HG03175 (cell line): ENCODE results near the gene KRTAP17-1.
"Not testable (repeated sequence)": the region's sequence is repeated elsewhere in the genome, so short reads cannot be mapped to it uniquely, and the experiment has no call there.

ENCODE experiments used
- ATAC-seq: cut with Tn5 transposase; IDR thresholded peaks from one replicate; pipeline ENCODE4 v1.9.1; 2021; ENCODE audit warnings: mild to moderate bottlenecking, moderate library complexity; ENCODE audit not compliant: unreplicated experiment

KRTAP17-1 gene

DNA sequence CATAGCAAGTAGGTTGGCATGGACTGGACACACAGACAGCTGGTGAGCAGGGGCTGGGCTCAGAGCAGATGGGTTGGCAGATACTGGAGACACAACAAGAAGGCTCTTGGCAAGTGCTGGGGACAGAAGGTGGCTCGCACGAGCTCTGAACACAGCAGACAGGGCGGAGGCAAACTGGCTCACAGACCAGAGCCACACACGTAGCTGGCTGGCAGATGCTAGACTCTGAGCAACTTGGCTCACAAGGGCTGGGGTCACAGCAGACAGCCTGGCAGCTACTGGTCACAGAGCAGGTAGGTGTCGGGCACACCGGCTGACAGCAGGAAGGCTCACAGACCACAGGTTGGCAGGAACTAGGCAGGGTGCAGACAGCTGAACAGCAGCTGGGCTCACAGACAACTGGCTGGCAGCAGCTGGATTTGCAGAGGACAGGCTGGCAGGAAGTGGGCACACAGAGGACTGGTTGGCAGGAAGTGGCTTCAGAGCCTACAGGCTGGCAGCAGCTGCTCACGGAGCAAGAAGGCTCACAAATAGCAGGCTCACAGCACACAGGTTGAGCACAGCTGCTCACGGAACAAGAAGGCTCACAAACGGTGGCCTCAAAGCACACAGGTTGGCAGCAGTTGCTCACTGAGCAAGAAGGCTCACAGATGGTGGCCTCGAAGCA, 7.1 kb downstream of the KRTAP17-1 start:
- peak; percentile 55 for ATAC-seq

- ATAC-seq = no peak
Observed at GRCh38 chr17:41307647-41308046, 7.9 kb downstream of the KRTAP17-1 start.

- ATAC-seq = no peak
Observed at GRCh38 chr17:41304091-41304490, 11.4 kb downstream of the KRTAP17-1 start.

- ATAC-seq = no peak
Observed at GRCh38 chr17:41302981-41303380, 12.5 kb downstream of the KRTAP17-1 start.

DNA sequence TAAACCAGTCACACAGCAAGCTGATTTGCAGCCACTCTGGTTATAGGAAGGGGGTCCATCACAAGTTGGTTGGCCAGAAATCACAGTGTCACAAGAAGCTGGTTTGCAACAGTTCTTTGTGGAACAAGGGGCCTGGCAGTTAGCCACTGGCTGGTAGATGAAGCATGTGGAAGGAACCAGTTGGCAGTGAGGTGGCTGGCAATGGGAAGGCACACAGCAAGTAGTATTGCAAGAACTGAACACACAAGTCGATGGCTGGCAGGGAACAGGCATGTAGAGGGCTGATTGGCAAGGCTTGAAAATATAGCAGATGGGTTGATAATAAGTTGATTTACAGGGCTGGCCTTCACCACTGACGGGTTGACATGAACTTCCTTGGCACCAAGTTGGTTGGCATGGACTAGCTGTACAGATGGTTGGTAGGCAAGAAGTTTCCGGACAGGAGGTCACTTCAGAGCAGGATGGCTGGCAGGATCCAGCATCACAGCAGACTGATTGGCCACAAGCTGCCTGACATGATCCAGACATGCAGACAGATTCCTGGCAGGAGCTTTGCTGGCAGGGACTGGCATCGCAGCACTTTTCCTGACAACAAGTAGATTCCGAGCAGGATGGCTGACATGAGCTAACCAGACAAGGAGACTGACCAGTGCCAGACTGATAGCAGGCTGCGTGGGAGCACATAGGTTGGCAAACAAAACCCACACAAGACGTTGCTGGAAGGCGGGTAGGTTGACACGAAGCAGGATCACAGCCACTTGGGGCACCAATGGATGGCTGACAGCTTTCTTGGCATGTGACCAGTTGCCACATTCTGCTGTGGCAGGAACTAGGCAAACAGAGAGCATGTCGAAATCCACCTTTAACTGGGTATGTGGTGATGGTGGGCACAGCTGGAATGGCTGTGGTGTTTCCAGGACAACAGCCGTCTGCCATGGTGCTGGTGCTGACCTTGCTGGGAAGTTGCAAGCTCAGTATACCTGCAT, 13.3 kb downstream of the KRTAP17-1 start, which contains the start of gene KRTAP29-1:
Gene KRTAP29-1 (minus strand): TSS at position 936 of the 986 bp plus-strand sequence. CDS start 0 bp downstream, at position 936.
- ATAC-seq = no peak

DNA sequence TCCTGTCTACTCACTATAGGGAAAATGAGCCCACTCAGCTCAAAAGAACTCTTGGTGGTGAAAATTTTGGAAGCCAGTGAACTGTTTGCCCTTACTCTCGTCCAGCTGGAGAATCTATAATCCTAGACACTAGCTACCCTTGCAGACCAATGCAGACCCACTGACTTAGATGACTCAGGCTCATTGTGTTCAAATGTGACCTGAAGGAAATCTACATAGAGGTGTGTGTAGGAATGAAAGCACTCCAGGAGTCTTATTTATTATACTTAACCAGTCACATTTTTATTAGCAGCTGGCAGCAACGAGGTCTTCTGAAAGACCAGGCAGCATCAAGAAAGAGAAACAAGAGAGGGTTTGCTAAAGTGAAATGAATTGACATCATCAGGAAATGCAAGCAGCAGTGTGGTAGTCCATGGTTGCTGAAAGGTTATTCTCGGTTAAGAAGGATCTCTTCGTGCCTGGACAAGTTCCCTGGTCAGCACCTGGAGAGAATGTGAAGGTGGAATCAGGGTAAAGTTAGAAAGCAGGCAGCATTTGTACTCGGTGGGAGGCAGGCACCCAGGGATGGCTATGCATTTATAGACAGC, 14.2 kb downstream of the KRTAP17-1 start:
- no peak for ATAC-seq

DNA sequence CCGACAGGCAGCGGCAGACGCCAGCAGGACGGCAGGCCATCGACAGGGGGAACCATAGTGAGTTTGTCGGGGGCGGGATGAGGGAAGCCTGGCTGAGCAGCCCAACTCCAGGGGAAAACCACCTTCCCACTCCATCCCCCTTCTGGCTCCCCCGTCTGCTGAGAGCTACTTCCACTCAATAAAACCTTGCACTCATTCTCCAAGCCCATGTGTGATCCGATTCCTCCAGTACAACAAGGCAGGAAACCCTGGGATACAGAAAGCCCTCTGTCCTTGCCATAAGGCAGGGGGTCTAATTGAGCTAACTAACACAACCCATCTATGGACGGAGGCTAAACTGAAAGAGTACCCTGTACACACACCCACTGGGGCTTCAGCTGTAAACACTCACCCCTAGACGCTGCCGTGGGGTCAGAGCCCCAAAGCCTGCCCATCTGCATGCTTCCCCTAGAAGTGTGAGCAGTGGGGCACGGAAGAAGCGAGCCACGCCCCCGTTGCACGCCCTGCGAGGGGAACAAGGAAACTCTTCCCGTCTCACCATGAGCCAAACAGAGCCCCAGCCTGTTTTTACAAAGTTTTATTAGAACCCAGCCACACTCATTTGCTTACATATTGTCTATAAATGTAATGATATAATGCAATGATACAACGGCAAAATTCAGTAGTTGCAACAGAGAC, 16.9 kb downstream of the KRTAP17-1 start:
- no peak for ATAC-seq

- ATAC-seq = no peak
Observed at GRCh38 chr17:41296846-41297245, 18.7 kb downstream of the KRTAP17-1 start.

DNA sequence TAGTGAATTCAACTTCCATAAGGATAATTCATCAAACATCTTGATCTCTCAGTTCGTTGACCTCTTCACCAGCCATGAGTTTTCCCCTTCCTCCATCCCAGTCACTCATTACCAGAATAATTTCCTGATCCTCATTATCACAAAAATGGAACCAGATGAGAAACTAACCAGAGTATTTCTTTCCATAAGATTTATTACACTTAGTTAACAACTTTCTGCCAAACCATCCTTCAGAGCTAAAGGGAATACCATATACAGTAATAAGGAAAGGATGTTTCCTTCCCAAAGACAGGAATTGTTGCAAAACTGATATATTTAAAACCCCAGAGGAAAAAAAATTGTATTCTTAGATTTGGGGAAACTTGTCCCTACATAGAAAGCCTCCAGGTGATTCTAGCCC, 21.5 kb downstream of the KRTAP17-1 start:
- no peak for ATAC-seq

- ATAC-seq = no peak
Observed at GRCh38 chr17:41287050-41287449, 28.5 kb downstream of the KRTAP17-1 start.

DNA sequence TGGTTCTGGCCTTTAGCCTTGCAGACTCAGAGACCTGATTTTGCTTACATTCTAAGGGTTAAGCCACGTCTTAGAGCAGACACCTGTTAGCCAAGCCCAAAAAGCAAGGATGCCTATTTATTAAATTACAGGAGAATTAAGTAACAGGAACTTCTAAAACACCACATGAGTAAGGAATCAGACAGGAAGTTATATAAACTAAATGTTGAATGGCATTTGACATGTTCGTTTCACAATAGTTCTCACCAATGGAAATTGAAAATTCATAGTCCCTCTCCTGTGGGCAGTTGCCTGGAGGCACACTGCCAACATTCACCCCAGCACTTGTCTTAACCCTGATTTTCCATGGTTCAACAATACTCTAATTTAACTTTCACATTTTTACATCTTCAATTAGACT, 31.0 kb downstream of the KRTAP17-1 start:
- no peak for ATAC-seq

- no peak for ATAC-seq
Observed at GRCh38 chr17:41284043-41284442, 31.5 kb downstream of the KRTAP17-1 start.

- ATAC-seq = no peak
Observed at GRCh38 chr17:41278176-41278955, 37.1 kb downstream of the KRTAP17-1 start.

DNA sequence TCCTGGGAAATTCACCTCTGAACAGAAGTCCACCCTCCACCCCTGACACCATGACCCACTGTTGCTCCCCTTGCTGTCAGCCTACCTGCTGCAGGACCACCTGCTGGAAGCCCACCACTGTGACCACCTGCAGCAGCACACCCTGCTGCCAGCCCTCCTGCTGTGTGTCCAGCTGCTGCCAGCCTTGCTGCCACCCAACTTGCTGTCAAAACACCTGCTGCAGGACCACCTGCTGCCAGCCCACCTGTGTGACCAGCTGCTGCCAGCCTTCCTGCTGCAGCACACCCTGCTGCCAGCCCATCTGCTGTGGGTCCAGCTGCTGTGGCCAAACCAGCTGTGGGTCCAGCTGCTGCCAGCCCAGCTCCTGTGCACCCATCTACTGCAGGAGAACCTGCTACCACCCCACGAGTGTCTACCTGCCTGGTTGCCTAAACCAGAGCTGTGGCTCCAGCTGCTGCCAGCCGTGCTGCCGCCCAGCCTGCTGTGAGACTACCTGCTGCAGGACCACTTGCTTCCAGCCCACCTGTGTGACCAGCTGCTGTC, 39.8 kb downstream of the KRTAP17-1 start, which contains the start of gene KRTAP9-7:
Gene KRTAP9-7 (plus strand): TSS at position 51 of the 543 bp plus-strand sequence. CDS start 0 bp downstream, at position 51.
- not testable (repeated sequence) for ATAC-seq

GRCh38 chr17:41271858-41272257, 43.7 kb downstream of the KRTAP17-1 start:
- ATAC-seq = no peak

DNA sequence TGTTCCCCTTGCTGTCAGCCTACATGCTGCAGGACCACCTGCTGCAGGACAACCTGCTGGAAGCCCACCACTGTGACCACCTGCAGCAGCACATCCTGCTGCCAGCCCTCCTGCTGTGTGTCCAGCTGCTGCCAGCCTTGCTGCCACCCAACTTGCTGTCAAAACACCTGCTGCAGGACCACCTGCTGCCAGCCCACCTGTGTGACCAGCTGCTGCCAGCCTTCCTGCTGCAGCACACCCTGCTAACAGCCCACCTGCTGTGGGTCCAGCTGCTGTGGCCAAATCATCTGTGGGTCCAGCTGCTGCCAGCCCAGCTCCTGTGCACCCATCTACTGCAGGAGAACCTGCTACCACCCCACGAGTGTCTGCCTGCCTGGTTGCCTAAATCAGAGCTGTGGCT, 44.2 kb downstream of the KRTAP17-1 start:
- not testable (repeated sequence) for ATAC-seq

- ATAC-seq = no peak
Observed at GRCh38 chr17:41267711-41268110, 47.8 kb downstream of the KRTAP17-1 start.

- no peak for ATAC-seq
Observed at GRCh38 chr17:41265078-41265477, 50.4 kb downstream of the KRTAP17-1 start, which contains the start of gene KRTAP9-6. TSS of gene KRTAP9-6 (plus strand) at chr17:41265378. CDS start at chr17:41265378, 0 bp downstream.
